Pons (tissue), 1 donor: ENCODE data around the gene ARHGAP4.

ENCODE experiments used
- DNase-seq: peaks from one replicate; pipeline ENCODE4 v3.0.0-alpha.2; 2016; ENCODE audit warnings: low spot score

Gene ARHGAP4

GRCh38 chrX:153867671-153868070, 58.4 kb downstream of the ARHGAP4 start:
- no peak for DNase-seq

DNA sequence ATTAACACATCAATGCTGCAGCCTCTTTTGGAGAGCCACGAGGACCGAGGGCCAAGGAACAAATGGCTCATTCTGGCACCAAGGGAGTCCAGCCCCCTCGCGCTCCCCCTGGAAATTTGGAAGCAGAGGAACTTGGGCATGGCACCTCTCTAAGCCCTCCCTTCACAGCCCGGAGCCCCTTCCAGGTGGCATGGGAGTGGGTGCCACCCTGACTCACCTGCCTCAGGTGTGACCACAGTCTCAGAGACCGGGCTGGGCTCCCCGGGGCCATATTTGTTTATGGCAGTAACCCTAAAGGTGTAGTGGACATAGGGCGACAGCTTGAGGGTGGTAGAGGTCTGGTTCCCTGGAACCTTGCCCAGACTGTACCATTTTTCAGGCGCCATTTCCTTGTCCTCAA, 58.9 kb downstream of the ARHGAP4 start:
- DNase-seq, result no peak

GRCh38 chrX:153866302-153867019, 59.6 kb downstream of the ARHGAP4 start:
- DNase-seq, result no peak

GRCh38 chrX:153865685-153866084, 60.4 kb downstream of the ARHGAP4 start:
- DNase-seq, result no peak

DNA sequence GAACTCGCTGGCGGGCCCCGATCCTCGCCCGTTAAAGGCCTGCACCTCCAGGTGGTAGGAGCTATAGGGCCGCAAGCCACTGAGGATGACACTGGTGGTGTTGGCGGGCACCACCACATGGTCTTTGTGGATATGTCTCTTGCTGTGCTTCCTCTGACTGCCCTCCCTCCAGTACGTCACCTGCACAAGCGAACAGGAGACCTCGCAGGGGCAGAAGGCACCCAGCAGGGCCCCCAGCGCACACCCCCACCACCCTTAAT, 60.8 kb downstream of the ARHGAP4 start:
- DNase-seq, result no peak

- no peak for DNase-seq
Measured at GRCh38 chrX:153864561-153865320, 61.3 kb downstream of the ARHGAP4 start.

DNA sequence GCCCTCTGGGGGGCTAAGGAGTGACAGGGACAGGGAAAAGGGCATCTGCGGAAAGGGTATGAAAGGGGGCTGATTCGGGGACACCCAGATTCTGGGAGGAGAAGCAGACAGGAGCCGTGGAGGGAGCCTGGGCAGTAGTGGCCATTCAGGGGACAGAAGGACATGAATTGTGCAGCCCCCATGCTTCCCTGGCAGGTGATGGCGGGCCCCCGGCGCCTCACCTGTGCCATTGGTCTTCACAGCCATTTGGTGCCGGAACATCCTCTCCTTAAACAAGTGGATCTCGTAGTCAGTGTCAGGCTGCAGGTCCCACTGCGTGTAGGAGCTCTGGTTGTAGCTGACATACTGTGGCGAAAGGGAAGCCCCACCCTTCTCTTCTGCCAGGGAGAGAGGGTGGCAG, 62.0 kb downstream of the ARHGAP4 start:
- no peak for DNase-seq

GRCh38 chrX:153863251-153863991, 62.6 kb downstream of the ARHGAP4 start:
- no peak for DNase-seq

GRCh38 chrX:153862369-153863250, 63.5 kb downstream of the ARHGAP4 start:
- no peak for DNase-seq

DNA sequence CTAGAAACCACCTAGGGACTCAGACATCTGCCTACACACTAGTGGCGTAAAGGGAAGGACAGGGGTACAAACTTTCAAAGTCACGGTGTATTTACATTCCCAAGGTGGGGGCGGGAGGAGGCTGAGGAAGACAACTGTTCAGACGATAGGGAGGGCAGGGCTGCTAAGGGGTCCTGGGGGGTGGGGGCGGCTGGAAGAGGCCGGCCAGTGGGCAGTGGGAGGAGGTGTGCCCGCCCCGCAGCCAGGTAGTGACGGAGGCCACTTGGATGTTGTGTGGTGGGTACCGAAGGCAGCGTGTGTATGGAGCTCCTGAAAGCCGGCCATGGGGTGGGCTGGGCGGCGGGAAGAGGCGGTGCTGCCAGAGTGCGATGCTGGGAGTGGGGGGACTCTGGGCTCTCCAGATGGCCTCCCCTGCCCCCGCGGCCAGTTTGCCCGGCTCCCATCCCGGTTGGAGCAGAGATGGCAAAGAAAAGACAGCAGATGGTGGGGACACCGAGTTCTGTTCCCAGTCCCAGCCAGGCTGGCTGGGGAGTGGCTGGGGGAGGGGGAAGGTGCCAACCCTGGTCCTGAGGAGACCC, 64.2 kb downstream of the ARHGAP4 start:
- no peak for DNase-seq

DNA sequence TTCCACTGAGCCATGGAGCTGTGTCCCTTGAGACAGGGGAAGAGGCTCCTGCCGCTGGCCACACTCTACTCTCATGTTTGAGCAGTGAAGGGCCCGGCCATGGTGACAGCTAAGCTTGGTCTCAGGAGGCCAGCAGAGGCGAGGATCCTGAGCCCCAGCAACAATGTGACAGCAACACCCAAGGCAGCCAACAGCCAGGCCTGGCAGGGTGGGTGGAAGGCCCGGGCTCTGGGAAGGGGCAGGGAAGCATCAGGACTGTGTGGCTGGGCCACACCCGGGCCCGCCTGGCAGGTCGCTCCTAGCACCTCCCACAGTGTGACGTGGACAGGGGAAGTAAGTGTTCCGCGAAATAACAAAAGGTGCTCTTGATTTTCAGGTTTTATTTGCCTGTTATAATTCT, 64.9 kb downstream of the ARHGAP4 start:
- no peak for DNase-seq
